SK-N-SH (cell line): ENCODE data around the gene AGBL3. TPM values are rescaled to one million over a fixed set of nuclear protein-coding genes. Genes with fewer than 3 reads are reported as not detected.

ENCODE experiments used
- CTCF ChIA-PET: fragments of 300-600, 350-600 bp; formaldehyde crosslinking; extraction: SDS; loops from one replicate; lab custom pipeline; 2021; lab: Yijun Ruan, JAX
- POLR2A ChIA-PET: fragments of 350-600 bp; sonication (Branson Sonifier 250); formaldehyde crosslinking; extraction: SDS; loops from one replicate; lab custom pipeline; 2020; ENCODE audit warnings: antibody characterized with exemption, inconsistent platforms; lab: Yijun Ruan, JAX
- DNase-seq: peaks from one replicate; pipeline ENCODE4 v3.0.0; 2012
- H2AFZ ChIP-seq: fragments of 200-600 bp; sonication (generic); 2 replicates; pipeline ENCODE4 v1.8.1; 2016; ENCODE audit warnings: antibody characterized with exemption, mild to moderate bottlenecking, low read depth
- H3F3A ChIP-seq: fragments of 200-600 bp; sonication (generic); replicated peaks from 2 replicates; pipeline ENCODE3; 2016; ENCODE audit warnings: antibody characterized with exemption, mild to moderate bottlenecking; ENCODE audit not compliant: insufficient read depth
- H3K27ac ChIP-seq, 2 experiments: fragments of 200-500 bp in 1 of 2; fragments of 200-600 bp in 1 of 2; sonication (Bioruptor generic) in 1 of 2; sonication (generic), shearing (Covaris generic) in 1 of 2; 2 replicates each; pipeline versions ENCODE4 v1.5.1 to v1.6.1; 2014 to 2016; ENCODE audit warnings: low read depth in 2 of 2, inconsistent platforms in 1 of 2, low read length in 1 of 2, mild to moderate bottlenecking in 1 of 2, mixed read lengths in 1 of 2
- H3K27me3 ChIP-seq: fragments of 200-600 bp; sonication (generic), shearing (Covaris generic); 2 replicates; pipeline ENCODE4 v1.6.1; 2016; ENCODE audit warnings: mixed run types; ENCODE audit not compliant: insufficient read depth
- H3K36me3 ChIP-seq, 2 experiments: fragments of 200-500 bp in 1 of 2; fragments of 200-600 bp in 1 of 2; sonication (Bioruptor generic) in 1 of 2; sonication (generic) in 1 of 2; replicated peaks in 1 of 2; 2 replicates each; pipeline versions ENCODE3 to v1.5.1; 2014 to 2016; ENCODE audit warnings: low read length in 1 of 2, mild to moderate bottlenecking in 1 of 2; ENCODE audit not compliant: insufficient read depth in 2 of 2, control insufficient read depth in 1 of 2
- H3K4me1 ChIP-seq, 2 experiments: fragments of 200-500 bp in 1 of 2; fragments of 200-600 bp in 1 of 2; sonication (Bioruptor generic) in 1 of 2; sonication (generic), shearing (Covaris generic) in 1 of 2; 2 replicates each; pipeline versions ENCODE4 v1.5.1 to v1.6.1; 2014 to 2016; ENCODE audit warnings: low read depth in 1 of 2, low read length in 1 of 2, mixed run types in 1 of 2; ENCODE audit not compliant: insufficient read depth in 2 of 2, control insufficient read depth in 1 of 2
- H3K4me2 ChIP-seq: fragments of 200-600 bp; sonication (generic), shearing (Covaris generic); 2 replicates; pipeline ENCODE4 v1.6.1; 2017; ENCODE audit warnings: mixed run types
- H3K4me3 ChIP-seq, 2 experiments: fragments of 200-500 bp in 1 of 2; fragments of 200-600 bp in 1 of 2; sonication (Bioruptor generic) in 1 of 2; sonication (generic), shearing (Covaris generic) in 1 of 2; 2 replicates each; pipeline versions ENCODE4 v1.5.1 to v1.8.1; 2014 to 2016; ENCODE audit warnings: low read depth in 2 of 2, inconsistent platforms in 1 of 2, low read length in 1 of 2, mild to moderate bottlenecking in 1 of 2, mixed read lengths in 1 of 2, moderate library complexity in 1 of 2
- H3K79me2 ChIP-seq: fragments of 200-600 bp; sonication (generic); 2 replicates; pipeline ENCODE4 v1.8.1; 2017; ENCODE audit warnings: mild to moderate bottlenecking; ENCODE audit not compliant: insufficient read depth
- H3K9ac ChIP-seq: fragments of 200-600 bp; sonication (generic); 2 replicates; pipeline ENCODE4 v1.6.1; 2017; ENCODE audit warnings: mixed run types
- H3K9me2 ChIP-seq: fragments of 200-600 bp; sonication (generic); 2 replicates; pipeline ENCODE4 v1.6.1; 2017; ENCODE audit warnings: mixed run types
- H3K9me3 ChIP-seq: fragments of 200-600 bp; sonication (generic); 2 replicates; pipeline ENCODE4 v1.6.1; 2017; ENCODE audit warnings: mixed run types, mild to moderate bottlenecking, moderate library complexity
- H4K20me1 ChIP-seq: fragments of 200-600 bp; sonication (generic); 2 replicates; pipeline ENCODE4 v1.6.1; 2017; ENCODE audit warnings: mild to moderate bottlenecking, mixed run types; ENCODE audit not compliant: insufficient read depth
- CHD2 ChIP-seq: fragments of 150-350 bp; IDR thresholded peaks from 2 replicates; pipeline ENCODE4 v1.6.1; 2018; ENCODE audit warnings: low read length; ENCODE audit not compliant: partially characterized antibody
- EP300 ChIP-seq, 2 experiments: IDR thresholded peaks; 2 replicates each; pipeline versions ENCODE4 v1.4.0 to v1.6.1; 2012; ENCODE audit warnings: borderline replicate concordance in 1 of 2, low read depth in 1 of 2, low read length in 1 of 2
- FOSL2 ChIP-seq: IDR thresholded peaks from 2 replicates; pipeline ENCODE4 v1.4.0; 2012; ENCODE audit warnings: low read depth, mild to moderate bottlenecking, moderate library complexity, borderline replicate concordance
- NFIC ChIP-seq: IDR thresholded peaks from 2 replicates; pipeline ENCODE4 v1.4.0; 2012; ENCODE audit warnings: borderline replicate concordance
- NRF1 ChIP-seq: IDR thresholded peaks from 2 replicates; pipeline ENCODE4 v1.6.1; 2012; ENCODE audit warnings: low read depth, mild to moderate bottlenecking, low read length
- PBX3 ChIP-seq: IDR thresholded peaks from 2 replicates; pipeline ENCODE4; 2012
- RAD21 ChIP-seq: IDR thresholded peaks from 2 replicates; pipeline ENCODE4 v1.6.1; 2012; ENCODE audit warnings: mild to moderate bottlenecking, low read length
- TCF12 ChIP-seq: IDR thresholded peaks from 2 replicates; pipeline ENCODE4 v1.4.0; 2012
- TEAD4 ChIP-seq: IDR thresholded peaks from 2 replicates; pipeline ENCODE4 v1.4.0; 2012; ENCODE audit warnings: mild to moderate bottlenecking, borderline replicate concordance; ENCODE audit not compliant: insufficient read depth
- USF1 ChIP-seq: IDR thresholded peaks from 2 replicates; pipeline ENCODE4 v1.4.0; 2012; ENCODE audit warnings: low read depth, borderline replicate concordance
- YY1 ChIP-seq: IDR thresholded peaks from 2 replicates; pipeline ENCODE4 v1.4.0; 2012; ENCODE audit warnings: low read depth, mild to moderate bottlenecking
- ZBTB33 ChIP-seq: IDR thresholded peaks from 2 replicates; pipeline ENCODE4 v1.4.0; 2012; ENCODE audit warnings: low read depth, borderline replicate concordance
- WGBS: methylation state at CpG from one replicate; pipeline ENCODE4 v1.1.6; 2017; ENCODE audit warnings: low lambda C conversion rate; 5-methylcytosine and 5-hydroxymethylcytosine counted together
- polyA plus RNA-seq, 3 experiments: library from polyadenylated mRNA; depleted of rRNA; stranded (reverse); fragments of >200 nt; gene quantifications; 2 replicates each; pipeline ENCODE4 v1.2.3, GENCODE V29; 2012
- TF ChIP-seq, protein P1 (sequence below): IDR thresholded peaks from 2 replicates; pipeline ENCODE4 v1.4.0; 2012; ENCODE audit warnings: low read depth
- TF ChIP-seq, protein P2 (sequence below): fragments of 150-350 bp; IDR thresholded peaks from 2 replicates; pipeline ENCODE4 v1.6.1; 2016; ENCODE audit warnings: mild to moderate bottlenecking, low read depth, low read length

Gene AGBL3
- polyA plus RNA-seq, 1 of the 3 experiments (the other 2 are of a cell fraction) = 0.35 TPM

GRCh38 chr7:135111379-135111778 is 125.1 kb downstream of the AGBL3 start:
- Histone ChIP-seq H3F3A (no peaks in the 10 kb centered on the region), H3K27me3 (no peaks in the 10 kb centered on the region), H4K20me1 (no peaks in the 10 kb centered on the region), H3K79me2 (no peaks in the 10 kb centered on the region), H3K4me1 (no peaks in the 10 kb centered on the region), H3K27ac (no peak overlapping the region), H3K9me3 (no peaks in the 10 kb centered on the region), H3K4me3 (no peak overlapping the region), H3K36me3 (no peaks in the 10 kb centered on the region), H3K4me2 (no peak overlapping the region), H3K9me2 (no peaks in the 10 kb centered on the region), H3K9ac (no peak overlapping the region), H2AFZ (no peak overlapping the region)
- POLR2A ChIA-PET = no interaction called here
- WGBS = 8% methylated on average over 2 of the region's 2 CpGs
- DNase-seq = no peak
- no peak for TF ChIP-seq TCF12
- no peak for TF ChIP-seq FOSL2
- TF ChIP-seq PBX3 = no peak
- CTCF ChIA-PET = interaction anchor here (1.2 kb wide), 1 partner anchor 59 kb away, joined by 4 read pairs; the partner anchor contains the start of gene CYREN

DNA sequence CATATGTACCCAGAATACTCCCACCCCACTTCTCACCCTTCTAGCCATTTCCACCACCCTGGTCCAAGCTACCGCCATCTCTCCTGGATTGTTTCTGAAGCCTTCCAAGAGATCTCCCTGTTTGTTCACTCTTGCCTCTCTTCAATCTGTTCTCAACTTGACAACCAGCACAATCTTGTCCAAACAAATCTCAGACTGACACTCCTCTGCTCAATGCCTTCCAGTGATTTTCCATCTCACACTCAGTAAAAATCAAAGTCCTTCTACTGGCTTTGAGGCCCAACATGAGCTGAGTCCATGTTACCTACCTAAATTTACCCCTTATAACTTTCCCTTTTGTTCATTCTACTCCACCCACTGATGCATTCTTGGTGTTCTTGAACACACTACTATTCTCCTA is 128.3 kb downstream of the AGBL3 start:
- Histone ChIP-seq H3K4me3 (no peak overlapping the region), H3F3A (no peaks in the 10 kb centered on the region), H3K4me2 (no peak overlapping the region), H2AFZ (no peak overlapping the region), H3K27ac (no peak overlapping the region), H3K27me3 (no peaks in the 10 kb centered on the region), H3K9ac (no peak overlapping the region), H3K4me1 (no peaks in the 10 kb centered on the region), H3K79me2 (no peaks in the 10 kb centered on the region), H3K9me3 (no peaks in the 10 kb centered on the region), H4K20me1 (no peaks in the 10 kb centered on the region)
- no peak for DNase-seq
- CTCF ChIA-PET = no interaction called here
- WGBS = 70% methylated on average over 1 of the region's 1 CpG
- TF ChIP-seq USF1 (no peak), NRF1 (no peak), ZBTB33 (no peak), CHD2 (no peak), RAD21 (no peak), NFIC (no peak), EP300 (IDR thresholded peaks at IDR 0.05; ENCODE audit: borderline replicate concordance in 1 of 2, low read depth in 1 of 2, low read length in 1 of 2) (no peak), YY1 (no peak), TEAD4 (no peak)
- TF ChIP-seq, protein P1, sequence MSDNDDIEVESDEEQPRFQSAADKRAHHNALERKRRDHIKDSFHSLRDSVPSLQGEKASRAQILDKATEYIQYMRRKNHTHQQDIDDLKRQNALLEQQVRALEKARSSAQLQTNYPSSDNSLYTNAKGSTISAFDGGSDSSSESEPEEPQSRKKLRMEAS = no peak
- TF ChIP-seq, protein P2, sequence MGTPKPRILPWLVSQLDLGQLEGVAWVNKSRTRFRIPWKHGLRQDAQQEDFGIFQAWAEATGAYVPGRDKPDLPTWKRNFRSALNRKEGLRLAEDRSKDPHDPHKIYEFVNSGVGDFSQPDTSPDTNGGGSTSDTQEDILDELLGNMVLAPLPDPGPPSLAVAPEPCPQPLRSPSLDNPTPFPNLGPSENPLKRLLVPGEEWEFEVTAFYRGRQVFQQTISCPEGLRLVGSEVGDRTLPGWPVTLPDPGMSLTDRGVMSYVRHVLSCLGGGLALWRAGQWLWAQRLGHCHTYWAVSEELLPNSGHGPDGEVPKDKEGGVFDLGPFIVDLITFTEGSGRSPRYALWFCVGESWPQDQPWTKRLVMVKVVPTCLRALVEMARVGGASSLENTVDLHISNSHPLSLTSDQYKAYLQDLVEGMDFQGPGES = no peak
- TF ChIP-seq, all 33 proteins: peak for 0
- POLR2A ChIA-PET = no interaction called here
- Histone ChIP-seq H3K36me3 (no peaks in the 10 kb centered on the region), H3K9me2 (no peaks in the 10 kb centered on the region)
